H1 (cell line): ENCODE measurements around the gene MYOG. TPM values are rescaled to one million over a fixed set of nuclear protein-coding genes. Genes with fewer than 3 reads are reported as not detected.

Source experiments
- CTCF ChIA-PET: fragments of 300-600 bp; sonication (Branson Sonifier 250); formaldehyde crosslinking; loops from one replicate; lab custom pipeline; 2021; ENCODE audit not compliant: partially characterized antibody; lab: Charles Lee
- POLR2A ChIA-PET: fragments of 300-600 bp; sonication (Branson Sonifier 250); formaldehyde crosslinking; loops from one replicate; lab custom pipeline; 2021; ENCODE audit warnings: inconsistent platforms; ENCODE audit not compliant: partially characterized antibody; lab: Charles Lee
- DNase-seq, 2 experiments: peaks; one replicate each; pipeline versions ENCODE4 v3.0.0 to v3.0.0-alpha.2; 2010 to 2022; ENCODE audit warnings: low spot score in 2 of 2, low read depth in 1 of 2, mixed read lengths in 1 of 2
- FAIRE-seq: peaks from 2 replicates; lab custom pipeline; 2011; peaks lifted over from hg19 to GRCh38; lab: Jason Lieb, UNC
- H2AFZ ChIP-seq: 2 replicates; pipeline ENCODE4 v1.8.1; 2012; ENCODE audit warnings: low read length, inconsistent platforms
- H2AK5ac ChIP-seq: 2 replicates; pipeline ENCODE4 v1.6.1; 2013; ENCODE audit warnings: low read depth, low read length
- H2BK120ac ChIP-seq: replicated peaks from 2 replicates; pipeline ENCODE3; 2013; ENCODE audit warnings: low read depth, low read length, inconsistent platforms
- H2BK12ac ChIP-seq: 2 replicates; pipeline ENCODE4 v1.6.1; 2013; ENCODE audit warnings: low read depth, low read length
- H2BK15ac ChIP-seq: 2 replicates; pipeline ENCODE4 v1.6.1; 2013; ENCODE audit warnings: low read length
- H2BK20ac ChIP-seq: 2 replicates; pipeline ENCODE4 v1.6.1; 2013; ENCODE audit warnings: low read length
- H2BK5ac ChIP-seq: 2 replicates; pipeline ENCODE4 v1.6.1; 2013; ENCODE audit warnings: low read depth, low read length
- H3K14ac ChIP-seq: 2 replicates; pipeline ENCODE4 v1.6.1; 2013; ENCODE audit warnings: inconsistent platforms; ENCODE audit not compliant: insufficient read length
- H3K18ac ChIP-seq: 2 replicates; pipeline ENCODE4 v1.6.1; 2013; ENCODE audit warnings: low read length; ENCODE audit errors: extremely low read depth
- H3K23ac ChIP-seq: 2 replicates; pipeline ENCODE4 v1.6.1; 2013; ENCODE audit warnings: inconsistent platforms; ENCODE audit not compliant: insufficient read length
- H3K23me2 ChIP-seq: 2 replicates; pipeline ENCODE4 v1.6.1; 2013; ENCODE audit warnings: low read depth, low read length
- H3K27ac ChIP-seq: 2 replicates; pipeline ENCODE4 v1.6.1; 2011; ENCODE audit warnings: low read depth, low read length, inconsistent platforms
- H3K27me3 ChIP-seq, 4 experiments: replicated peaks in 1 of 4; 1 replicate in 1 of 4; 2 replicates in 3 of 4; pipeline versions ENCODE4 v1.6.1 to v1.8.1; 2011 to 2013; ENCODE audit warnings: low read length in 3 of 4, mild to moderate bottlenecking in 3 of 4, inconsistent platforms in 2 of 4, mixed read lengths in 2 of 4, moderate library complexity in 1 of 4; ENCODE audit not compliant: control insufficient read depth in 3 of 4, insufficient read depth in 3 of 4; ENCODE audit errors: extremely low read depth in 1 of 4
- H3K36me3 ChIP-seq, 4 experiments: 2 replicates each; pipeline versions ENCODE4 v1.6.1 to v1.8.1; 2011 to 2013; ENCODE audit warnings: mild to moderate bottlenecking in 4 of 4, low read length in 3 of 4, moderate library complexity in 2 of 4, control low read depth in 1 of 4, inconsistent platforms in 1 of 4; ENCODE audit not compliant: insufficient read depth in 4 of 4, control insufficient read depth in 2 of 4
- H3K4ac ChIP-seq: replicated peaks from 2 replicates; pipeline ENCODE3; 2013; ENCODE audit warnings: low read length, low read depth, mixed read lengths, inconsistent platforms; ENCODE audit not compliant: insufficient read length
- H3K4me1 ChIP-seq, 4 experiments: replicated peaks in 1 of 4; 1 replicate in 1 of 4; 2 replicates in 3 of 4; pipeline versions ENCODE4 v1.6.1 to v1.8.1; 2011 to 2013; ENCODE audit warnings: low read length in 3 of 4, inconsistent platforms in 2 of 4, mixed read lengths in 1 of 4; ENCODE audit not compliant: insufficient read depth in 4 of 4, control insufficient read depth in 3 of 4
- H3K4me2 ChIP-seq, 2 experiments: 2 replicates each; pipeline versions ENCODE4 v1.6.1 to v1.8.1; 2011 to 2013; ENCODE audit warnings: low read depth in 2 of 2, low read length in 2 of 2, control low read depth in 1 of 2, inconsistent platforms in 1 of 2, mild to moderate bottlenecking in 1 of 2; ENCODE audit not compliant: insufficient read depth in 1 of 2
- H3K4me3 ChIP-seq, 4 experiments: fragments of 200-600, 300-600 bp in 1 of 4; sonication (generic), shearing (Covaris generic), sonication (Bioruptor Twin) in 1 of 4; 2 replicates each; pipeline versions ENCODE4 v1.5.1 to v1.8.1; 2011 to 2016; ENCODE audit warnings: low read length in 4 of 4, low read depth in 3 of 4, control low read depth in 2 of 4, inconsistent platforms in 2 of 4, mild to moderate bottlenecking in 2 of 4, mixed read lengths in 1 of 4, moderate library complexity in 1 of 4; ENCODE audit not compliant: insufficient read depth in 2 of 4; ENCODE audit errors: extremely low read depth in 1 of 4
- H3K56ac ChIP-seq: replicated peaks from 2 replicates; pipeline ENCODE3; 2013; ENCODE audit warnings: low read depth, mild to moderate bottlenecking, mixed read lengths, low read length, inconsistent platforms; ENCODE audit not compliant: insufficient read length
- H3K79me1 ChIP-seq: 2 replicates; pipeline ENCODE4 v1.6.1; 2013; ENCODE audit warnings: low read depth, low read length, control low read depth
- H3K79me2 ChIP-seq, 2 experiments: 2 replicates each; pipeline versions ENCODE4 v1.6.1 to v1.8.1; 2012 to 2013; ENCODE audit warnings: low read length in 2 of 2, mild to moderate bottlenecking in 2 of 2, inconsistent platforms in 1 of 2; ENCODE audit not compliant: insufficient read depth in 2 of 2, control insufficient read depth in 1 of 2
- H3K9ac ChIP-seq, 4 experiments: replicated peaks in 1 of 4; 1 replicate in 1 of 4; 2 replicates in 3 of 4; pipeline versions ENCODE4 v1.6.1 to v1.8.1; 2011 to 2013; ENCODE audit warnings: low read depth in 3 of 4, low read length in 3 of 4, control low read depth in 2 of 4, mild to moderate bottlenecking in 2 of 4, moderate library complexity in 2 of 4, inconsistent platforms in 1 of 4; ENCODE audit errors: extremely low read depth in 1 of 4
- H3K9me3 ChIP-seq, 2 experiments: 2 replicates each; pipeline versions ENCODE4 v1.6.1 to v1.8.1; 2012 to 2013; ENCODE audit warnings: mild to moderate bottlenecking in 2 of 2, moderate library complexity in 2 of 2, control low read depth in 1 of 2, inconsistent platforms in 1 of 2, low read depth in 1 of 2, low read length in 1 of 2, mixed read lengths in 1 of 2; ENCODE audit not compliant: insufficient read depth in 2 of 2
- H4K20me1 ChIP-seq, 2 experiments: replicated peaks in 1 of 2; 2 replicates each; pipeline versions ENCODE3 to v1.8.1; 2011 to 2013; ENCODE audit warnings: inconsistent platforms in 2 of 2, low read length in 2 of 2, mild to moderate bottlenecking in 1 of 2; ENCODE audit not compliant: insufficient read depth in 2 of 2, control insufficient read depth in 1 of 2
- H4K5ac ChIP-seq: 2 replicates; pipeline ENCODE4 v1.6.1; 2013; ENCODE audit warnings: low read length, low read depth, mixed read lengths, inconsistent platforms; ENCODE audit not compliant: insufficient read length
- H4K8ac ChIP-seq: 2 replicates; pipeline ENCODE4 v1.8.0; 2013; ENCODE audit warnings: mild to moderate bottlenecking, moderate library complexity, low read length, inconsistent platforms; ENCODE audit not compliant: insufficient read depth; ENCODE audit errors: extremely low read depth
- H4K91ac ChIP-seq: replicated peaks from 2 replicates; pipeline ENCODE3; 2013; ENCODE audit warnings: low read length, mixed read lengths, inconsistent platforms; ENCODE audit not compliant: insufficient read length
- GABPA ChIP-seq: IDR thresholded peaks from 2 replicates; pipeline ENCODE4 v1.6.1; 2011; ENCODE audit warnings: mild to moderate bottlenecking, low read length, moderate library complexity, borderline replicate concordance; ENCODE audit not compliant: insufficient read depth
- JUN ChIP-seq: IDR thresholded peaks from 2 replicates; pipeline ENCODE4 v1.6.1; 2011; ENCODE audit warnings: low read depth, mild to moderate bottlenecking, improper control_type of control experiment, low read length
- NRF1 ChIP-seq: IDR thresholded peaks from 2 replicates; pipeline ENCODE4 v1.6.1; 2011; ENCODE audit warnings: mild to moderate bottlenecking, low read depth, low read length, improper control_type of control experiment
- POLR2AphosphoS5 ChIP-seq: IDR thresholded peaks from 2 replicates; pipeline ENCODE4 v1.6.1; 2011; ENCODE audit warnings: low read depth, low read length
- WGBS, 2 experiments: shearing (Covaris generic) in 1 of 2; methylation state at CpG; one replicate each; pipeline versions ENCODE4 v1.1.6 to v1.1.7; 2013 to 2015; ENCODE audit warnings: low lambda C conversion rate in 2 of 2, mixed read lengths in 2 of 2, inconsistent platforms in 1 of 2, low coverage in 1 of 2, missing lambda C conversion rate in 1 of 2; ENCODE audit not compliant: insufficient replicate concordance in 2 of 2, insufficient coverage in 1 of 2, insufficient read length in 1 of 2; ENCODE audit errors: extremely low coverage in 1 of 2, missing lambda C conversion rate in 1 of 2; 5-methylcytosine and 5-hydroxymethylcytosine counted together
- polyA plus RNA-seq, 7 experiments: library from polyadenylated mRNA; depleted of rRNA in 3 of 7; stranded (reverse) in 5 of 7; unstranded in 2 of 7; fragments of >200 nt in 5 of 7; fragments of 200-250 nt in 2 of 7; gene quantifications; 1 replicate in 5 of 7; 2 replicates in 1 of 7; 4 replicates in 1 of 7; pipeline versions ENCODE4 v1.2.1 to v1.2.3, GENCODE V29; 2011 to 2013; ENCODE audit warnings: missing spikeins in 2 of 7, mixed read lengths in 2 of 7
- total RNA-seq: library from RNA; stranded (reverse); fragmentation: NEBNext Ultra II Directional; extraction: Animal tissue kit (Norgen Biotek cat#: 25700); gene quantifications from 2 replicates; pipeline ENCODE4 v1.2.1, GENCODE V29; 2021

MYOG gene
- total and polyA plus RNA-seq, 2 of the 8 experiments (the other 6 are each of a cell fraction or from before 2014, with no cell fraction given) = not detected

DNA sequence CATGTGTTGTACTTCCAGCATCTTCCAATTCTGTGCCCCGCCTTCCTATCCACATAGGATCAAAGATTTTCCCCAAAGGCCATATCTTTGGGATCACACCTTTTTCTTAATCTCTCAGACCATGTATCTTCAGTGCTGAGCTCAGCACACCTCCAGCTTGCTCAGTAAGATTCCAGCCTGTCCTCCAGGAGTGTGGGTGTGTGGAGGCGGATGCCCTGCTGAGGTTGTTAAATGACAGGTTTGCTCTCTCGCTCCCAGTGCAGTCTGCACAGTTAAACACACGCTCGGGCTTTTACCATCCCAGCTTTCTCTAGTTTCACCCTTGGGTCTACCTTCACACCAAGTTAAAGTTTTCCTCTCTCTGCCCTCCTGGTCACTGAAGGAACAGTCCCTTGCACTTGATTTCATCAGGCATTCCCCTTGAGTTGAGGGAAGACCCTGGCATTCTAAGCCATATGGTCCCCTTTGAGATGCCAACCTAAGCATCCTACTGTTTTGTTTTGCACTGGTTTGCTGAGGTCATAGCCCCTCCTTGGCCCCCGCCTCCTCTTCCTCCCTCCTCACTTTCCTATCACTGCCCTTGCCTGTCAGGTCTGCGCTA, 13.7 kb downstream of the MYOG start:
- H3K79me2 ChIP-seq = no peaks in the 10 kb centered on the region
- no peak overlapping the region for H3K4me3 ChIP-seq
- no peak overlapping the region for H4K5ac ChIP-seq
- no peak overlapping the region for H3K18ac ChIP-seq
- POLR2A ChIA-PET = interaction anchor here (0.8 to 1.2 kb wide), 4 partner anchors 10 to 29 kb away, joined by 3 read pairs; no protein-coding TSS in a partner anchor
- H2BK20ac ChIP-seq = no peak overlapping the region
- no peak overlapping the region for H3K23ac ChIP-seq
- CTCF ChIA-PET = interaction anchor here (0.6 to 49.7 kb wide), 7 partner anchors 12 to 197 kb away, joined by 3 to 1089 read pairs (median 3); partner anchors contain the start of genes ADORA1, MYOG and PPFIA4
- H3K4me1 ChIP-seq = peaks cover 0 to 10% (median 5%) of the 10 kb centered on the region in 4 experiments; a peak in 5 of 7 replicates
- H3K27ac ChIP-seq = no peak overlapping the region
- no peak overlapping the region for H3K14ac ChIP-seq
- FAIRE-seq (no peak), DNase-seq (no peak)
- H4K91ac ChIP-seq = no peak overlapping the region
- H2AK5ac ChIP-seq = no peak overlapping the region
- H2AFZ ChIP-seq = no peak overlapping the region
- no peaks in the 10 kb centered on the region for H3K36me3 ChIP-seq
- no peak for TF ChIP-seq NRF1
- no peak for TF ChIP-seq GABPA
- TF ChIP-seq POLR2AphosphoS5 = no peak
- no peak for TF ChIP-seq JUN
- H2BK5ac ChIP-seq = no peak overlapping the region
- H2BK15ac ChIP-seq = no peak overlapping the region
- no peak overlapping the region for H4K8ac ChIP-seq
- no peaks in the 10 kb centered on the region for H3K9me3 ChIP-seq
- H4K20me1 ChIP-seq = peaks cover 0 to 5% of the 10 kb centered on the region in 2 experiments
- H3K27me3 ChIP-seq = peaks cover 3 to 29% (median 28%) of the 10 kb centered on the region in 4 experiments
- H3K4ac ChIP-seq = no peak overlapping the region
- no peaks in the 10 kb centered on the region; the same call in 1 of the 2 replicates for H3K79me1 ChIP-seq
- no peak overlapping the region for H2BK120ac ChIP-seq
- no peak overlapping the region for H3K9ac ChIP-seq
- no peak overlapping the region for H3K56ac ChIP-seq
- 85% methylated on average over 7 of the region's 7 CpGs; no CpG with 5 or more reads in 1 of the 2 experiments for WGBS, 2 experiments
- H2BK12ac ChIP-seq = no peak overlapping the region
- peaks cover 6% of the 10 kb centered on the region; the same call in 1 of the 2 replicates for H3K23me2 ChIP-seq
- H3K4me2 ChIP-seq = no peak overlapping the region
